GM19467 (cell line): ENCODE data around the gene ADAMTS17.
"Not testable (repeated sequence)": the region's sequence is repeated elsewhere in the genome, so short reads cannot be mapped to it uniquely, and the experiment has no call there.

Source experiments
- ATAC-seq: cut with Tn5 transposase; IDR thresholded peaks from one replicate; pipeline ENCODE4 v1.9.1; 2021; ENCODE audit warnings: mild to moderate bottlenecking, moderate library complexity; ENCODE audit not compliant: unreplicated experiment

ADAMTS17 gene

GRCh38 chr15:100096700-100097099, 245.1 kb downstream of the ADAMTS17 start:
- ATAC-seq = no peak

GRCh38 chr15:100096248-100096600, 245.6 kb downstream of the ADAMTS17 start:
- no peak for ATAC-seq

- no peak for ATAC-seq
Measured at GRCh38 chr15:100095541-100096247, 246.1 kb downstream of the ADAMTS17 start.

DNA sequence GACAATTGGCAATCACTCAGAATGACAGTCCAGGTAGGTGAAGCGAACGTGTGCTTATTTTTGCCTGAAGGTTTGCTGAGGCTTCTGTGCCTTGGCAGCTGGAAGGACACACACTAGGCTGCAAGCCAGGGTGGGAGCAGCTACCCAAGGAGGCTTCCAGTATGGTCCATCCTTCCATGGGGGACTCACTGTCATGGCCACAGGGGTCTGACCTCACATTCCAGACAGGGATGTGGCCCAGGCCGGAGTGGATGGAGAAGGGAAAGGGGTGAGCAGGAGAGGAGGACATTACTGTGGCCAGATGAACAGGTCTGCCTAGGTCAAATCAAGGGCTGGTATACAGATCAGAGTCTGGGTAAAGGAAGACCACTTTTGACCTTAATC, 247.7 kb downstream of the ADAMTS17 start:
- ATAC-seq = no peak

- no peak for ATAC-seq
Measured at GRCh38 chr15:100093211-100094126, 248.3 kb downstream of the ADAMTS17 start.

DNA sequence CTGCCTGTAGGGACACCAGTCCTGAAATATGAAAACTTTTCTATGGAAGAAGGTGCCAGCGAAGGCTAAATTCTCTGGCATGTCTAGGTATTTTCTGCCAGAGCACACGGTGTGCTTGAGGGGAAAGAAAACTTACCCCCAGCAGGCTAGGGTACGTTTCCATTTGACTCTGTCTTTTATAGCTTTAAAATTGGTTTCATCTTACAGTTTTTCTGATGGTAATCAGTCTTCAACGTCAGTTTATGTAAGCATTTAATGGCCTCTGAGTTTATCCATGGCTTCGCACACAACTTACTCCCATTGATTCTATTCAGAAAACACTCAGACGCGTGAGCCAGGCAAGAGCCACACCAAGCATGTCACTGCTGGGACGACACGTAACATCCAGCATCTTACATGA, 249.7 kb downstream of the ADAMTS17 start:
- ATAC-seq = no peak

- no peak for ATAC-seq
Measured at GRCh38 chr15:100090411-100090810, 251.4 kb downstream of the ADAMTS17 start.

GRCh38 chr15:100084042-100084821, 257.5 kb downstream of the ADAMTS17 start:
- not testable (repeated sequence) for ATAC-seq

GRCh38 chr15:100083572-100083971, 258.2 kb downstream of the ADAMTS17 start:
- no peak for ATAC-seq

GRCh38 chr15:100082761-100083402, 258.9 kb downstream of the ADAMTS17 start:
- no peak for ATAC-seq

GRCh38 chr15:100081454-100081853, 260.3 kb downstream of the ADAMTS17 start:
- ATAC-seq = no peak

GRCh38 chr15:100078511-100079220, 263.1 kb downstream of the ADAMTS17 start:
- no peak for ATAC-seq

DNA sequence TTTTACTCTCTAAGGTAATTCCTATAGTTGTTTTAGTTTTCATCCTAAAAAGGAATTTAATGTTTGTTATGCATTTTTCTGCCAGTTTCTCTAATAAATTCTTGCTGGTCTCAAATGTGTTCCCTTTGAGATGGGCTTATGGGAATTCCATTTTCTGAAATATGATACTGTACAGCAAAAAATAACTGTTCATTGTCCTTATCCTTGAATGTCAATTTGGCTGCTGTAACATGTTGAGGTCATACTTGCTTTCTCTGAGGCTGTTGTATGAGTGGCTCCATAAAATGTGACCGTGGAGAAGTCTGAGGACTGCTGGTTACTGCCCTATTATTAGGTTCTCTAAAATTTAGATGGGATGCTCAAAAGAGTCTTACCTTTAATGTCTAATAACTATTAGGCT, 266.5 kb downstream of the ADAMTS17 start:
- ATAC-seq = no peak

DNA sequence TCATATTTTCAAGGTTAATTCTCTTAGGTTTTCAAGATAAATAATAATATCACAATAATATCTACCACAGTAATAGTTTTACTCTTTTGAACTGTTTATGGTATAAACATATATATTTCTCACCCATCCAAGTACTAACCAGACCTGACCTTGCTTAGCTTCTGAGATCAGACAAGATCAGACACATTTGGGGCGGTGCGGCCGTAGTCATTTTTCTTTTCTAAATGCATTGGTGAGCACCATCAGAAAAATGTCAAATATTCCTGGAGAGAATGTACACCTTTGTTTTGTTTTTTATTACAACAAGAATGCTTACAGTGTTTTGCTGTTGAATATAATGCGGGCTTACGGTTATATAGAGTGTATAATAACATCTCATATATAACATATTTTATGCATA, 267.8 kb downstream of the ADAMTS17 start:
- ATAC-seq = no peak

DNA sequence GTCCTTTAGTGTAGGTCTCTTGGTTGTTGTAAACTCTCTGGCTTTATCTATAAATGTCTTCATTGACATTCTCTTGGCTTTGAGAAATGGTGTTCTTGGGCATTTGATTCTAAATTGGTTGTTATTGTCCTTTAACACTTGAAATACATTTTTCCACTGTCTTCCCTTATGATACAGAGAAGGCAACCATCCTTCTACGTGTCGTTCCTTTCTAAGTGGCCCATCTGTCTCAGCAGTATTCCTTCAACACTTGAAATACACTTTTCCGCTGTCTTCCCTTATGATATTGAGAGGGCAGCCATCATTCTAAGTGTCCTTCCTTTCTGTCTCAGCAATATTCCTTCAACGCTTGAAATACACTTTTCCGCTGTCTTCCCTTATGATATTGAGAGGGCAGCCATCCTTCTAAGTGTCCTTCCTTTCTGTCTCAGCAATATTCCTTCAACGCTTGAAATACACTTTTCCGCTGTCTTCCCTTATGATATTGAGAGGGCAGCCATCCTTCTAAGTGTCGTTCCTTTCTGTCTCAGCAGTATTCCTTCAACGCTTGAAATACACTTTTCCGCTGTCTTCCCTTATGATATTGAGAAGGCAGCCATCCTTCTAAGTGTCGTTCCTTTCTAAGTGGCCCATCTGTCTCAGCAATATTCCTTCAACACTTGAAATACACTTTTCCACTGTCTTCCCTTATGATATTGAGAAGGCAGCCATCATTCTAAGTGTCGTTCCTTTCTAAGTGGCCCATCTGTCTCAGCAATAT, 275.1 kb downstream of the ADAMTS17 start:
- not testable (repeated sequence) for ATAC-seq

DNA sequence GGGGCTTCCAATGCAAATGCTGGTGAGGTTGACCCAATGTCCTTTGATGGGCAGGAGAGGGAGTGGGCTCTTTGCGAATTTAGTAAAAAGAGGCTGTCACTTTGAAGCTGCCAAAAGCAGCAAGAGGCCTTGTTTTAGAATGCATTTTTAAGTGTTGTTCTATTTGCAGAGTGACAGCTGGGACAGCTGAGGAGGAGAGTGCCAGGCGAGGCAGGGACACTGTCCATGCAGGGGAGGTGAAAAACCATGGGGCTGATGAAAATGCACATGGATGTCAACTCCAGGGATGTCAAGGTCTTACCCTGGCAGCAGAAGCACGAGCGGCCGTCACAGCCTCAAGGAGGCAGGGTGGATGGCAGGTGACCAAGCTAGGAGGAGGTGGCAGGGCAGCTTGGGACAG, 279.8 kb downstream of the ADAMTS17 start:
- no peak for ATAC-seq

DNA sequence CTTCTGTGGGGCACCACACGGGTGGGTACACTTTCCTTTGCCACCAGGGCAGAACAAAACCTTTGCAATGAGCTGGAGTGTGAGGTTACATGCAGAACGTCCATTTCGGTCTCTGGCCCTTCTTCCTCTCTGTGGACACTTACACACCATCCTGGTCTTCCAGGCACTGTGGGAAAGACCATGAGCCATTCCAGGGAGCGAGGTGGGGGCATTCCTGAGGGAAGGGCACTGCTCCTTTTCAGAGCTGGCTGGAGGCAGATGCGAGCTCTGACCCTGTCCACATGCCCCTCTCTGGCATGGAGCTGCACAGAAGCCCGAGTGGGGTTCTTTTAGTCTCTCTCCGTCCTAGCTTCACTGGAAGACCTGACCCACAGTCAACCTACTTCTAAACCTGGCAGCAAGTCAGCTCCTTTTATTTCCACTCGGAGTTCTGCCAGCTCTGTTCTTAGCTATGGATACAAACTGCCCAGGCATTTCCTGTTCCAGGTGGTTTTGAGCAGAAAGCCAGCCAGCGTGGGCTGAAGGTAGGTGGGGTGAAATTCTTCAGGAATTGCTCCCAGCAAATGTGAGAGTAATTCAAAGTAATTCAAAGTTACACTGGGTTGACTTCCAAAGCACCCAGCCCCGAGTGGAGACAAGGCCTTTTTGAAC, 281.4 kb downstream of the ADAMTS17 start:
- no peak for ATAC-seq

DNA sequence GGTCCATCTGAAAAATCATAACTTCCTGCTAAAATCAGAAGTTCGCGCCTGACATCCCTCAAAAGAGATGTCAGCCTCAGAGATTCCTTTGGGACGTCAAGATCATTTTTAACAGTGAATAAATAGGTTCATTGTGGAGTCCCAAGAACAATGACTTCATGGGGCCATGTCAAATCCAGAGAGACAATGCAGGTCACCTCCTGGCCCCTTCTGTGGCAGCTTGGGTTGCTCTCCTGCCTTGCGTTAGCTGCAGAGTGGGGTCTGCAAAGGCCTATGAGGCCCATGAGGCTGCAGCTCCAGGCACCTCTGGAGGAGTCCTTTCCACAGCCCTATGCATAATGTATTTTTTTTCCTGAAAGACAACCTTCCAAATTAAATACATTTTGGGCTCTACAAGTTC, 282.3 kb downstream of the ADAMTS17 start:
- no peak for ATAC-seq

GRCh38 chr15:100059094-100059493, 282.7 kb downstream of the ADAMTS17 start:
- no peak for ATAC-seq
